Measurements from ENCODE around the gene POMP. TPM values are rescaled to one million over a fixed set of nuclear protein-coding genes. Genes with fewer than 3 reads are reported as not detected.
A peak's percentile ranks its signal among the peaks of the same experiment; 100 is the strongest.

POMP gene
- polyA plus RNA-seq, 3 donors: 31.3 to 153 (median 145) TPM

GRCh38 chr13:28716511-28716910, 57.6 kb downstream of the POMP start:
- no peak overlapping the region for H2AFZ ChIP-seq (ENCODE audit: insufficient read depth, low read depth, low read length, poor library complexity, severe bottlenecking)
- no peak overlapping the region for H3K27ac ChIP-seq (ENCODE audit: low read depth in 1 of 2, low read length in 2 of 2)
- H3K36me3 ChIP-seq (replicated peaks in 1 of 2; ENCODE audit: control insufficient read depth in 1 of 2, insufficient read depth in 2 of 2, low read length in 2 of 2): peaks cover 7 to 20% of the 10 kb centered on the region in 2 donors

GRCh38 chr13:28717170-28717569, 58.2 kb downstream of the POMP start:
- H3K4me3 Mint-ChIP-seq: peak overlapping the region; percentile 87 to 98
- H3K27me3 ChIP-seq (ENCODE audit: control insufficient read depth in 2 of 2, insufficient read depth in 2 of 2, low read length in 2 of 2): no peaks in the 10 kb centered on the region
- H3K4me1 Mint-ChIP-seq: peaks cover 27% of the 10 kb centered on the region
- H3K9ac ChIP-seq (ENCODE audit: insufficient read depth, low read length, poor library complexity, severe bottlenecking): no peak overlapping the region
- intact Hi-C loops (cut with micrococcal nuclease): loop anchor here in 1 of 2 donors (5.0 to 10.0 kb wide), 2 partner anchors 45 to 62 kb away; partner anchors contain the start of gene POMP
- TF ChIP-seq CTCF (IDR thresholded peaks at IDR 0.05): no peak
- peaks cover 0 to 4% (median 3%) of the 10 kb centered on the region in 3 donors for H3K27me3 Mint-ChIP-seq (ENCODE audit: low read depth in 3 of 3)
- H3K4me1 ChIP-seq (ENCODE audit: control insufficient read depth in 1 of 2, insufficient read depth in 2 of 2, low read length in 2 of 2): peaks cover 24 to 27% of the 10 kb centered on the region in 2 donors
- peaks cover 24 to 25% of the 10 kb centered on the region in 2 donors for H3K36me3 Mint-ChIP-seq
- no peak for DNase-seq
- no peak overlapping the region for H2AFZ ChIP-seq (ENCODE audit: insufficient read depth, low read depth, low read length, poor library complexity, severe bottlenecking)
- no peak overlapping the region for H3K27ac ChIP-seq (ENCODE audit: low read depth in 1 of 2, low read length in 2 of 2)
- H3K36me3 ChIP-seq (replicated peaks in 1 of 2; ENCODE audit: control insufficient read depth in 1 of 2, insufficient read depth in 2 of 2, low read length in 2 of 2): peaks cover 7 to 15% of the 10 kb centered on the region in 2 donors
- H3K9me3 Mint-ChIP-seq: no peaks in the 10 kb centered on the region
- H3K27ac Mint-ChIP-seq: peak overlapping the region in 3 of 7 donors; percentile 45 to 97 (median 71)
- no peaks in the 10 kb centered on the region for H4K20me1 ChIP-seq (ENCODE audit: insufficient read depth, low read length)
- H3K9me3 ChIP-seq (replicated peaks in 1 of 2; ENCODE audit: control insufficient read depth in 1 of 2, insufficient read depth in 1 of 2, low read length in 2 of 2): no peaks in the 10 kb centered on the region
- H3K4me3 ChIP-seq (replicated peaks in 1 of 3; ENCODE audit: low read depth in 2 of 3, low read length in 3 of 3): no peak overlapping the region
- H3K4me2 ChIP-seq (replicated peaks; ENCODE audit: extremely low read depth, low read length, poor library complexity, severe bottlenecking): no peak overlapping the region
- peaks cover 6% of the 10 kb centered on the region for H3K79me2 ChIP-seq (ENCODE audit: insufficient read depth, low read length)
- 33% methylated on average over 1 of the region's 3 CpGs for WGBS (ENCODE audit: insufficient coverage)

More at GRCh38 chr13:28716511-28716910, 57.6 kb downstream of the POMP start:
- no peak for TF ChIP-seq CTCF (IDR thresholded peaks at IDR 0.05)
- no peaks in the 10 kb centered on the region for H3K9me3 Mint-ChIP-seq
- H3K4me3 Mint-ChIP-seq: no peak overlapping the region
- H3K27ac Mint-ChIP-seq: peak overlapping the region in 1 of 7 donors; percentile 59
- Histone ChIP-seq H3K4me1 (ENCODE audit: control insufficient read depth in 1 of 2, insufficient read depth in 2 of 2, low read length in 2 of 2) (peaks cover 24 to 27% of the 10 kb centered on the region in 2 donors), H3K79me2 (ENCODE audit: insufficient read depth, low read length) (peaks cover 6% of the 10 kb centered on the region), H3K27me3 (ENCODE audit: control insufficient read depth in 2 of 2, insufficient read depth in 2 of 2, low read length in 2 of 2) (no peaks in the 10 kb centered on the region), H4K20me1 (ENCODE audit: insufficient read depth, low read length) (no peaks in the 10 kb centered on the region), H3K4me2 (replicated peaks; ENCODE audit: extremely low read depth, low read length, poor library complexity, severe bottlenecking) (no peak overlapping the region), H3K9me3 (replicated peaks in 1 of 2; ENCODE audit: control insufficient read depth in 1 of 2, insufficient read depth in 1 of 2, low read length in 2 of 2) (no peaks in the 10 kb centered on the region), H3K9ac (ENCODE audit: insufficient read depth, low read length, poor library complexity, severe bottlenecking) (no peak overlapping the region), H3K4me3 (replicated peaks in 1 of 3; ENCODE audit: low read depth in 2 of 3, low read length in 3 of 3) (no peak overlapping the region)
- H3K36me3 Mint-ChIP-seq: peaks cover 25 to 26% of the 10 kb centered on the region in 2 donors
- intact Hi-C loops (cut with micrococcal nuclease): loop anchor here in 1 of 2 donors (5.0 to 10.0 kb wide), 2 partner anchors 44 to 62 kb away; partner anchors contain the start of gene POMP
- peak in 2 of 3 donors; percentile 8 to 44 for DNase-seq
- H3K4me1 Mint-ChIP-seq: peaks cover 27% of the 10 kb centered on the region
- WGBS (ENCODE audit: insufficient coverage): 18% methylated on average over 2 of the region's 8 CpGs
- peaks cover 0 to 4% (median 3%) of the 10 kb centered on the region in 3 donors for H3K27me3 Mint-ChIP-seq (ENCODE audit: low read depth in 3 of 3)
